Endothelial cell of umbilical vein (primary cell): Measurements from ENCODE around the gene KRT6A. TPM values are rescaled to one million over a fixed set of nuclear protein-coding genes. Genes with fewer than 3 reads are reported as not detected.

Source experiments
- BruUV-seq: library from RNA; stranded (reverse); fragments of 400-500 nt; replicated peaks from 2 replicates; lab custom pipeline; 2021; lab: Mats Ljungman, UMichigan
- CTCF ChIA-PET: fragments of 300-600, 350-600 bp; sonication (Branson Sonifier 250); formaldehyde crosslinking; loops from one replicate; lab custom pipeline; 2021; ENCODE audit warnings: antibody characterized with exemption, inconsistent platforms; lab: Charles Lee
- POLR2A ChIA-PET: fragments of 300-600, 350-600 bp; sonication (Branson Sonifier 250); formaldehyde crosslinking; loops from one replicate; lab custom pipeline; 2021; ENCODE audit warnings: antibody characterized with exemption, inconsistent platforms; lab: Charles Lee
- DNase-seq: peaks from one replicate; pipeline ENCODE4 v3.0.0-alpha.2; 2011; ENCODE audit warnings: low read depth, low spot score
- FAIRE-seq: peaks from 2 replicates; lab custom pipeline; 2011; peaks lifted over from hg19 to GRCh38; lab: Jason Lieb, UNC
- H2AFZ ChIP-seq: 2 replicates; pipeline ENCODE4 v1.6.0; 2012; ENCODE audit warnings: low read depth, low read length, control low read depth, inconsistent platforms
- H3K27ac ChIP-seq: 2 replicates; pipeline ENCODE4 v1.5.1; 2011; ENCODE audit warnings: low read depth, mild to moderate bottlenecking, control low read depth, low read length, moderate library complexity; ENCODE audit not compliant: insufficient read depth
- H3K27me3 ChIP-seq, 2 experiments: 2 replicates each; pipeline versions ENCODE4 v1.6.0 to v1.6.1; 2011; ENCODE audit warnings: low read length in 2 of 2, mixed read lengths in 1 of 2; ENCODE audit not compliant: control insufficient read depth in 2 of 2, insufficient read depth in 2 of 2
- H3K36me3 ChIP-seq, 2 experiments: 2 replicates in 1 of 2; 3 replicates in 1 of 2; pipeline ENCODE4 v1.5.1; 2011; ENCODE audit warnings: low read length in 2 of 2, mild to moderate bottlenecking in 1 of 2, moderate library complexity in 1 of 2; ENCODE audit not compliant: control insufficient read depth in 2 of 2, insufficient read depth in 2 of 2; ENCODE audit errors: extremely low read depth in 1 of 2
- H3K4me1 ChIP-seq: 3 replicates; pipeline ENCODE4 v1.5.1; 2011; ENCODE audit warnings: mild to moderate bottlenecking, low read length; ENCODE audit not compliant: control insufficient read depth, insufficient read depth; ENCODE audit errors: extremely low read depth
- H3K4me2 ChIP-seq: 2 replicates; pipeline ENCODE4 v1.6.1; 2011; ENCODE audit warnings: low read length, control low read depth, mixed read lengths; ENCODE audit not compliant: insufficient read depth
- H3K4me3 ChIP-seq, 3 experiments: fragments of 200-600 bp in 1 of 3; sonication (generic), shearing (Covaris generic) in 1 of 3; replicated peaks in 1 of 3; 2 replicates each; pipeline ENCODE4 v1.5.1; 2011 to 2016; ENCODE audit warnings: control low read depth in 3 of 3, low read length in 3 of 3, mild to moderate bottlenecking in 2 of 3, inconsistent platforms in 1 of 3, low read depth in 1 of 3, moderate library complexity in 1 of 3; ENCODE audit not compliant: insufficient read depth in 1 of 3
- H3K79me2 ChIP-seq: 2 replicates; pipeline ENCODE4 v1.6.0; 2012; ENCODE audit warnings: low read length, inconsistent platforms; ENCODE audit not compliant: control insufficient read depth, insufficient read depth
- H3K9ac ChIP-seq: replicated peaks from 2 replicates; pipeline ENCODE3; 2011; ENCODE audit warnings: low read length, control low read depth; ENCODE audit not compliant: insufficient read depth; ENCODE audit errors: extremely low read depth
- H3K9me1 ChIP-seq: replicated peaks from 3 replicates; pipeline ENCODE4 v1.6.0; 2011; ENCODE audit warnings: mild to moderate bottlenecking, low read length; ENCODE audit not compliant: control insufficient read depth, insufficient read depth; ENCODE audit errors: extremely low read depth
- H3K9me3 ChIP-seq: replicated peaks from 2 replicates; pipeline ENCODE4 v1.5.1; 2012; ENCODE audit warnings: low read length, inconsistent platforms; ENCODE audit not compliant: control insufficient read depth, insufficient read depth
- H4K20me1 ChIP-seq: replicated peaks from 2 replicates; pipeline ENCODE3; 2011; ENCODE audit warnings: mild to moderate bottlenecking, low read length; ENCODE audit not compliant: control insufficient read depth, insufficient read depth; ENCODE audit errors: extremely low read depth
- EZH2 ChIP-seq: IDR thresholded peaks from 2 replicates; pipeline ENCODE4 v1.6.1; 2012; ENCODE audit warnings: borderline replicate concordance, low read depth, mild to moderate bottlenecking, moderate library complexity, low read length, inconsistent platforms; ENCODE audit not compliant: severe bottlenecking
- FOS ChIP-seq: IDR thresholded peaks from 2 replicates; pipeline ENCODE4 v1.6.1; 2011; ENCODE audit warnings: mild to moderate bottlenecking, low read length, moderate library complexity, borderline replicate concordance; ENCODE audit not compliant: insufficient read depth
- GATA2 ChIP-seq: IDR thresholded peaks from 2 replicates; pipeline ENCODE4 v1.7.0; 2011; ENCODE audit warnings: low read depth, mild to moderate bottlenecking, moderate library complexity, mixed read lengths, low read length; ENCODE audit not compliant: insufficient read length, insufficient read depth
- JUN ChIP-seq: IDR thresholded peaks from 2 replicates; pipeline ENCODE4 v1.6.1; 2011; ENCODE audit warnings: borderline replicate concordance, low read depth; ENCODE audit not compliant: insufficient read length, insufficient read depth
- MYC ChIP-seq: IDR thresholded peaks from one replicate; pipeline ENCODE4 v1.6.1; 2011; ENCODE audit warnings: mild to moderate bottlenecking, low read depth, low read length
- POLR2A ChIP-seq: IDR thresholded peaks from 2 replicates; pipeline ENCODE4 v1.6.1; 2012; ENCODE audit warnings: low read depth, mild to moderate bottlenecking, control low read depth, low read length
- POLR2AphosphoS5 ChIP-seq: IDR thresholded peaks from 2 replicates; pipeline ENCODE4 v1.6.1; 2012; ENCODE audit warnings: low read depth, mild to moderate bottlenecking, control low read depth, low read length, moderate library complexity; ENCODE audit not compliant: insufficient read depth
- dilution Hi-C: fragments of 300-500 bp; cut with MboI; formaldehyde crosslinking; loops from one replicate; pipeline ENCODE4 v1.15.0; 2019; ENCODE audit warnings: low sequenced_read_pairs; ENCODE audit not compliant: extremely low pct_ligation_motif_present
- intact Hi-C: fragments of 100-400 bp; cut with micrococcal nuclease; formaldehyde crosslinking; loops from one replicate; pipeline ENCODE4 v1.10.0; 2022
- polyA plus RNA-seq, 4 experiments: library from polyadenylated mRNA; depleted of rRNA in 3 of 4; stranded (reverse) in 3 of 4; unstranded in 1 of 4; fragments of >200 nt; gene quantifications; 2 replicates each; pipeline versions ENCODE4 v1.2.1 to v1.2.3, GENCODE V29; 2011 to 2012; ENCODE audit warnings: missing spikeins in 1 of 4
- total RNA-seq: library from RNA; stranded (reverse); gene quantifications from 2 replicates; pipeline ENCODE4 v1.2.3, GENCODE V29; 2021
- TF ChIP-seq, protein P1 (sequence below): IDR thresholded peaks from 2 replicates; pipeline ENCODE4 v1.6.1; 2011; ENCODE audit not compliant: insufficient read depth, insufficient read length
- TF ChIP-seq, protein P2 (sequence below), 2 donors: IDR thresholded peaks; 1 replicate in 1 of 2; 2 replicates in 1 of 2; pipeline ENCODE4 v1.5.1; 2011; ENCODE audit warnings: low read length in 2 of 2, mild to moderate bottlenecking in 2 of 2, moderate library complexity in 2 of 2, control low read depth in 1 of 2, inconsistent platforms in 1 of 2, low read depth in 1 of 2; ENCODE audit not compliant: insufficient read depth in 1 of 2; ENCODE audit errors: extremely low read depth in 1 of 2

KRT6A gene
- total and polyA plus RNA-seq, 2 donors (not counting 3 experiments of a cell fraction or from before 2014, with no cell fraction given), result 0.64 TPM; not detected in 1

DNA sequence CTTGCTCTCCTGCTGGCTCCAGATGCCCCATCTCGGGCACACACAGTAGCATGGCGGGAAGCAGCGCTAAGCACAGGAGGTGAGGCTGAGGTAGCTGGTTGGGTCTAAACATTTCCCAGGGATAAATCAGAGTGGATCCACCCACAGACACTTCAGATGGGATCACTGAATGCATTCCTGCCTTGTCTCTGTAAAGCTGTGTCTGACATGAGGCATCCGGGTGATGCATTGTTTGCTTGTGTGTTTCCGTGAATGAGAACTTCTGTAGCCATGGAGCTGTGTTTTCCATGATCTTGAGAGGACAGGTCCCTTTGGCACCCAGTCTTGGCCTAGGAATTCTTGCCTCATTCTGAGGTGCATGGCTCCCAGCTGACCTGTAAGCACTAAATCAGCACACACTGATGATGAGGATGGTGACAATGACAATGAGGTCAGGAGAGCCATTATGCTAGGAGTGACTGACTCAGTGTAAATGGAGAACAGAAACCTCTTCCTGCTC, 52.2 kb downstream of the KRT6A start:
- ChIA-PET POLR2A (no interaction called here), CTCF (interaction anchor here (0.9 to 2.2 kb wide), 2 partner anchors 13 to 44 kb away, joined by 3 to 6 read pairs; no protein-coding TSS in a partner anchor)
- no peak overlapping the region for H3K9ac ChIP-seq
- H2AFZ ChIP-seq, result no peak overlapping the region
- H3K79me2 ChIP-seq, result no peaks in the 10 kb centered on the region
- FAIRE-seq, result no peak
- no peaks in the 10 kb centered on the region for H3K9me1 ChIP-seq
- H3K4me2 ChIP-seq, result no peak overlapping the region
- no peak for DNase-seq
- no peaks in the 10 kb centered on the region for H4K20me1 ChIP-seq
- no TSS peak for BruUV-seq
- no peaks in the 10 kb centered on the region for H3K4me1 ChIP-seq
- dilution Hi-C loops (no loop called here), intact Hi-C loops (no loop called here)
- TF ChIP-seq POLR2AphosphoS5, result no peak
- no peak for TF ChIP-seq EZH2
- TF ChIP-seq, protein P1, sequence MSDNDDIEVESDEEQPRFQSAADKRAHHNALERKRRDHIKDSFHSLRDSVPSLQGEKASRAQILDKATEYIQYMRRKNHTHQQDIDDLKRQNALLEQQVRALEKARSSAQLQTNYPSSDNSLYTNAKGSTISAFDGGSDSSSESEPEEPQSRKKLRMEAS, result no peak
- TF ChIP-seq MYC, result no peak
- no peak overlapping the region for H3K27ac ChIP-seq
- H3K4me3 ChIP-seq, result no peak overlapping the region
- no peaks in the 10 kb centered on the region for H3K36me3 ChIP-seq
- H3K27me3 ChIP-seq, result peaks cover 7 to 8% of the 10 kb centered on the region in 2 experiments
- H3K9me3 ChIP-seq, result no peaks in the 10 kb centered on the region

DNA sequence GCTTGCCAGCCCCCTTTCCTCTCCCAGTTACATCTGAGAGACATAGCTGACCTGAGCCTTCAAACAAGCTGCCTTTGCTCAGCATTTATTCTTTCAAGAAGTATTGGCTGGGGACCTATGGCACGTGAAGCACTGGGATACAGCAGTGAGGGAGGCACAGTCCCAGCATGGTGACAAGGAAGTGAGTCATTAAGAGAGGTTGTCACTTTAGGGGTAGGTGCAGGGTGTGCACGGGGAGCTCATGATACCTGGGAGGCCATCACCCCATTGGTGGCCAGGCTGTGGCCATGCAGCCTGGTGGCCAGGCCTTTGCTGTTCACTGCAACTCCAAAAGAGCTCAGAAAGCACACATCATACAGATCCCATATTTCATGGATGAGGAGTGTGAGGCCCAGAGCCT, 53.2 kb downstream of the KRT6A start:
- no peak overlapping the region for H2AFZ ChIP-seq
- H3K4me3 ChIP-seq, result no peak overlapping the region
- no peaks in the 10 kb centered on the region for H3K36me3 ChIP-seq
- BruUV-seq, result no TSS peak
- H3K9me1 ChIP-seq, result no peaks in the 10 kb centered on the region
- no peak for DNase-seq
- no peak overlapping the region for H3K27ac ChIP-seq
- H4K20me1 ChIP-seq, result no peaks in the 10 kb centered on the region
- no peak overlapping the region for H3K4me2 ChIP-seq
- no peak for TF ChIP-seq MYC
- no peak for TF ChIP-seq FOS
- TF ChIP-seq POLR2A, result no peak
- TF ChIP-seq, protein P2, sequence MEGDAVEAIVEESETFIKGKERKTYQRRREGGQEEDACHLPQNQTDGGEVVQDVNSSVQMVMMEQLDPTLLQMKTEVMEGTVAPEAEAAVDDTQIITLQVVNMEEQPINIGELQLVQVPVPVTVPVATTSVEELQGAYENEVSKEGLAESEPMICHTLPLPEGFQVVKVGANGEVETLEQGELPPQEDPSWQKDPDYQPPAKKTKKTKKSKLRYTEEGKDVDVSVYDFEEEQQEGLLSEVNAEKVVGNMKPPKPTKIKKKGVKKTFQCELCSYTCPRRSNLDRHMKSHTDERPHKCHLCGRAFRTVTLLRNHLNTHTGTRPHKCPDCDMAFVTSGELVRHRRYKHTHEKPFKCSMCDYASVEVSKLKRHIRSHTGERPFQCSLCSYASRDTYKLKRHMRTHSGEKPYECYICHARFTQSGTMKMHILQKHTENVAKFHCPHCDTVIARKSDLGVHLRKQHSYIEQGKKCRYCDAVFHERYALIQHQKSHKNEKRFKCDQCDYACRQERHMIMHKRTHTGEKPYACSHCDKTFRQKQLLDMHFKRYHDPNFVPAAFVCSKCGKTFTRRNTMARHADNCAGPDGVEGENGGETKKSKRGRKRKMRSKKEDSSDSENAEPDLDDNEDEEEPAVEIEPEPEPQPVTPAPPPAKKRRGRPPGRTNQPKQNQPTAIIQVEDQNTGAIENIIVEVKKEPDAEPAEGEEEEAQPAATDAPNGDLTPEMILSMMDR (IDR thresholded peaks at IDR 0.05; ENCODE audit: extremely low read depth in 1 of 2, insufficient read depth in 1 of 2, low read depth in 1 of 2, low read length in 2 of 2), result no peak
- TF ChIP-seq EZH2, result no peak
- TF ChIP-seq, protein P1, result no peak
- no peak for TF ChIP-seq GATA2
- no peak for TF ChIP-seq POLR2AphosphoS5
- no peak for TF ChIP-seq JUN
- FAIRE-seq, result no peak
- ChIA-PET CTCF (interaction anchor here (2.2 kb wide), 1 partner anchor 12 kb away, joined by 6 read pairs; no protein-coding TSS in a partner anchor), POLR2A (no interaction called here)
- intact Hi-C loops (no loop called here), dilution Hi-C loops (no loop called here)
- no peaks in the 10 kb centered on the region for H3K4me1 ChIP-seq
- no peaks in the 10 kb centered on the region for H3K79me2 ChIP-seq
- H3K9me3 ChIP-seq, result no peaks in the 10 kb centered on the region
- no peak overlapping the region for H3K9ac ChIP-seq
- H3K27me3 ChIP-seq, result peaks cover 4 to 7% of the 10 kb centered on the region in 2 experiments
